Stimulated activated naive CD8-positive, alpha-beta T cell treated with anti-CD3 and anti-CD28 coated beads, Interleukin-15, Interleukin-2, amounts not matched to agents 100 ng/mL and 50 ng/mL, for 24 hours (primary cell): ENCODE data around the gene ARHGAP26.

ENCODE experiments used
- H3K27ac Mint-ChIP-seq: one replicate; pipeline ENCODE4 v1.8.0; 2021; ENCODE audit warnings: mild to moderate bottlenecking, mixed read lengths
- H3K27me3 Mint-ChIP-seq: one replicate; pipeline ENCODE4 v1.8.0; 2021; ENCODE audit warnings: mixed read lengths
- H3K36me3 Mint-ChIP-seq: one replicate; pipeline ENCODE4 v1.8.0; 2021; ENCODE audit warnings: low read depth, mixed read lengths
- H3K4me1 Mint-ChIP-seq: one replicate; pipeline ENCODE4 v1.8.0; 2021; ENCODE audit warnings: low read depth, mixed read lengths
- H3K4me3 Mint-ChIP-seq: one replicate; pipeline ENCODE4 v1.8.0; 2021; ENCODE audit warnings: mild to moderate bottlenecking, mixed read lengths
- H3K9me3 Mint-ChIP-seq: one replicate; pipeline ENCODE4 v1.8.0; 2021; ENCODE audit warnings: mixed read lengths

ARHGAP26 gene

GRCh38 chr5:143036146-143036927, 266.2 kb downstream of the ARHGAP26 start:
- H3K9me3 Mint-ChIP-seq = peaks cover 3% of the 10 kb centered on the region
- peak overlapping the region; percentile 51 for H3K4me3 Mint-ChIP-seq
- peaks cover 90% of the 10 kb centered on the region for H3K4me1 Mint-ChIP-seq
- peak overlapping the region; percentile 98 for H3K27ac Mint-ChIP-seq
- no peaks in the 10 kb centered on the region for H3K27me3 Mint-ChIP-seq
- H3K36me3 Mint-ChIP-seq = peaks cover 29% of the 10 kb centered on the region

- Mint-ChIP-seq H3K4me3 (no peak overlapping the region), H3K4me1 (peaks cover 83% of the 10 kb centered on the region), H3K27ac (peak overlapping the region; percentile 98), H3K36me3 (peaks cover 36% of the 10 kb centered on the region), H3K27me3 (no peaks in the 10 kb centered on the region), H3K9me3 (peaks cover 3% of the 10 kb centered on the region)
Observed at GRCh38 chr5:143037071-143037470, 266.9 kb downstream of the ARHGAP26 start.

- no peak overlapping the region for H3K4me3 Mint-ChIP-seq
- H3K27ac Mint-ChIP-seq = peak overlapping the region; percentile 98
- H3K9me3 Mint-ChIP-seq = peaks cover 3% of the 10 kb centered on the region
- peaks cover 42% of the 10 kb centered on the region for H3K36me3 Mint-ChIP-seq
- no peaks in the 10 kb centered on the region for H3K27me3 Mint-ChIP-seq
- peaks cover 76% of the 10 kb centered on the region for H3K4me1 Mint-ChIP-seq
Observed at GRCh38 chr5:143037708-143038107, 267.5 kb downstream of the ARHGAP26 start.

GRCh38 chr5:143040622-143041021, 270.4 kb downstream of the ARHGAP26 start:
- peaks cover 49% of the 10 kb centered on the region for H3K4me1 Mint-ChIP-seq
- peaks cover 70% of the 10 kb centered on the region for H3K36me3 Mint-ChIP-seq
- H3K27me3 Mint-ChIP-seq = no peaks in the 10 kb centered on the region
- peaks cover 3% of the 10 kb centered on the region for H3K9me3 Mint-ChIP-seq
- H3K27ac Mint-ChIP-seq = no peak overlapping the region
- H3K4me3 Mint-ChIP-seq = no peak overlapping the region

GRCh38 chr5:143041461-143041860, 271.3 kb downstream of the ARHGAP26 start:
- Mint-ChIP-seq H3K4me1 (peaks cover 40% of the 10 kb centered on the region), H3K27ac (no peak overlapping the region), H3K36me3 (peaks cover 64% of the 10 kb centered on the region), H3K4me3 (no peak overlapping the region), H3K9me3 (no peaks in the 10 kb centered on the region), H3K27me3 (no peaks in the 10 kb centered on the region)

GRCh38 chr5:143041972-143042770, 272.0 kb downstream of the ARHGAP26 start:
- Mint-ChIP-seq H3K27ac (no peak overlapping the region), H3K36me3 (peaks cover 63% of the 10 kb centered on the region), H3K27me3 (no peaks in the 10 kb centered on the region), H3K4me3 (no peak overlapping the region), H3K4me1 (peaks cover 37% of the 10 kb centered on the region), H3K9me3 (no peaks in the 10 kb centered on the region)

GRCh38 chr5:143044265-143044664, 274.1 kb downstream of the ARHGAP26 start:
- no peak overlapping the region for H3K4me3 Mint-ChIP-seq
- H3K27ac Mint-ChIP-seq = no peak overlapping the region
- H3K27me3 Mint-ChIP-seq = no peaks in the 10 kb centered on the region
- H3K36me3 Mint-ChIP-seq = peaks cover 60% of the 10 kb centered on the region
- peaks cover 23% of the 10 kb centered on the region for H3K4me1 Mint-ChIP-seq
- no peaks in the 10 kb centered on the region for H3K9me3 Mint-ChIP-seq

GRCh38 chr5:143045062-143045461, 274.9 kb downstream of the ARHGAP26 start:
- Mint-ChIP-seq H3K27ac (no peak overlapping the region), H3K4me3 (no peak overlapping the region), H3K4me1 (peaks cover 23% of the 10 kb centered on the region), H3K9me3 (no peaks in the 10 kb centered on the region), H3K36me3 (peaks cover 53% of the 10 kb centered on the region), H3K27me3 (no peaks in the 10 kb centered on the region)

- Mint-ChIP-seq H3K36me3 (peaks cover 51% of the 10 kb centered on the region), H3K27ac (no peak overlapping the region), H3K9me3 (no peaks in the 10 kb centered on the region), H3K4me3 (no peak overlapping the region), H3K4me1 (peaks cover 27% of the 10 kb centered on the region), H3K27me3 (no peaks in the 10 kb centered on the region)
Observed at GRCh38 chr5:143046314-143046713, 276.1 kb downstream of the ARHGAP26 start.

GRCh38 chr5:143047091-143047490, 276.9 kb downstream of the ARHGAP26 start:
- no peak overlapping the region for H3K27ac Mint-ChIP-seq

GRCh38 chr5:143050183-143050582, 280.0 kb downstream of the ARHGAP26 start:
- H3K27me3 Mint-ChIP-seq = no peaks in the 10 kb centered on the region
- peak overlapping the region; percentile 73 for H3K27ac Mint-ChIP-seq
- H3K4me1 Mint-ChIP-seq = peaks cover 63% of the 10 kb centered on the region
- H3K4me3 Mint-ChIP-seq = no peak overlapping the region
- H3K36me3 Mint-ChIP-seq = peaks cover 20% of the 10 kb centered on the region
- no peaks in the 10 kb centered on the region for H3K9me3 Mint-ChIP-seq

More at GRCh38 chr5:143047091-143047490, 276.9 kb downstream of the ARHGAP26 start:
- Mint-ChIP-seq H3K4me1 (peaks cover 35% of the 10 kb centered on the region), H3K9me3 (no peaks in the 10 kb centered on the region), H3K27me3 (no peaks in the 10 kb centered on the region), H3K36me3 (peaks cover 50% of the 10 kb centered on the region), H3K4me3 (no peak overlapping the region)

GRCh38 chr5:143051244-143052058, 281.3 kb downstream of the ARHGAP26 start:
- peak overlapping the region; percentile 50 for H3K27ac Mint-ChIP-seq

GRCh38 chr5:143052967-143053682, 282.9 kb downstream of the ARHGAP26 start:
- H3K27ac Mint-ChIP-seq = peak overlapping the region; percentile 91
- no peaks in the 10 kb centered on the region for H3K9me3 Mint-ChIP-seq
- H3K4me3 Mint-ChIP-seq = no peak overlapping the region
- peaks cover 87% of the 10 kb centered on the region for H3K4me1 Mint-ChIP-seq
- no peaks in the 10 kb centered on the region for H3K27me3 Mint-ChIP-seq
- peaks cover 40% of the 10 kb centered on the region for H3K36me3 Mint-ChIP-seq

More at GRCh38 chr5:143051244-143052058, 281.3 kb downstream of the ARHGAP26 start:
- no peaks in the 10 kb centered on the region for H3K9me3 Mint-ChIP-seq
- H3K4me3 Mint-ChIP-seq = no peak overlapping the region
- H3K27me3 Mint-ChIP-seq = no peaks in the 10 kb centered on the region
- H3K36me3 Mint-ChIP-seq = peaks cover 23% of the 10 kb centered on the region
- peaks cover 75% of the 10 kb centered on the region for H3K4me1 Mint-ChIP-seq

GRCh38 chr5:143053780-143054179, 283.6 kb downstream of the ARHGAP26 start:
- peaks cover 90% of the 10 kb centered on the region for H3K4me1 Mint-ChIP-seq
- H3K27ac Mint-ChIP-seq = peak overlapping the region; percentile 91
- H3K27me3 Mint-ChIP-seq = no peaks in the 10 kb centered on the region
- peaks cover 45% of the 10 kb centered on the region for H3K36me3 Mint-ChIP-seq
- H3K4me3 Mint-ChIP-seq = peak overlapping the region; percentile 28
- H3K9me3 Mint-ChIP-seq = no peaks in the 10 kb centered on the region
